ENCODE data around the gene ELL2. TPM values are rescaled to one million over a fixed set of nuclear protein-coding genes. Genes with fewer than 3 reads are reported as not detected.

ELL2 gene
- total RNA-seq, 1 donor from 2014 or later: 4.6 TPM

GRCh38 chr5:95843733-95844223 is 117.9 kb downstream of the ELL2 start:
- peaks cover 3% of the 10 kb centered on the region for H3K9me3 Mint-ChIP-seq
- no peaks in the 10 kb centered on the region for H3K27me3 Mint-ChIP-seq (ENCODE audit: low read depth)
- H3K4me3 Mint-ChIP-seq: no peak overlapping the region
- no peak for TF ChIP-seq CTCF (conservative IDR thresholded peaks at IDR 0.05)
- no peaks in the 10 kb centered on the region for H3K36me3 Mint-ChIP-seq (ENCODE audit: low read depth)
- no peak overlapping the region for H3K27ac Mint-ChIP-seq (ENCODE audit: unreplicated experiment)
- DNase-seq (ENCODE audit: low read depth, low spot score): no peak
- no peaks in the 10 kb centered on the region for H3K4me1 Mint-ChIP-seq

DNA sequence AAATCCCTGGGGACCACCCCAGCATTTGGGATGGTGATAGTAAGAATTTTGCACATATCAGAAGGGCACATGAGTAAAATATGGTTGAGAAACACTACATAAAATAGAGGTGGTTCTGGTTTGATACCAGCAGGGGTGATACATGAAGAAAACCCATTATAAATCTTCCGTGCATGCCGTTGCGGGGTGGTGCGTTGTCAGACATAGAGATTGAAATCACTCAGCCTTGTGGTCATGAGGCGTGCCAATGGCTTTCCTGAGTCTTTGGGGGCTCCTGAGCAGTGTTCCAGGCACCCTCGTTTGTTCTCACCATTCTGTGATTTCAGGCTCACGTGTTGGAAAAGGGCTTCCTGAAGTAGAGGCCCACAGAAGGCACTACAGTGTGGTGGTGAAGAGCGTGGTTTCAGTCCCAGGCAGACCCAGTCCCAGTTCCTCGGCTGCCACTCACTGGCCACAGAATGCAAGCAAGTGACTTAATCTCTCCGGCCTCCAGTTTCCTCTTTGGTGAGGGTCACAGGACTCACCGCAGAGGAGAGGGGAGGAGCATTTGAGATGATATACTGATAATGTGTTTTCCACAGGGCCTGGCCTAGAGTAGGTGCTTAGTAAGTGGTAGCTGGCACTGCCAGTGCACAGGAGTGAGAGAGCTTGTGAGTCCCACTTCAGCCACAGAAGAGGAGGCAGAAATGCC is 118.7 kb downstream of the ELL2 start:
- Mint-ChIP-seq H3K27me3 (ENCODE audit: low read depth) (no peaks in the 10 kb centered on the region), H3K4me1 (no peaks in the 10 kb centered on the region), H3K9me3 (peaks cover 3% of the 10 kb centered on the region), H3K36me3 (ENCODE audit: low read depth) (no peaks in the 10 kb centered on the region), H3K4me3 (no peak overlapping the region), H3K27ac (ENCODE audit: unreplicated experiment) (no peak overlapping the region)
- DNase-seq (ENCODE audit: low read depth, low spot score): no peak
- TF ChIP-seq CTCF (conservative IDR thresholded peaks at IDR 0.05): no peak

DNA sequence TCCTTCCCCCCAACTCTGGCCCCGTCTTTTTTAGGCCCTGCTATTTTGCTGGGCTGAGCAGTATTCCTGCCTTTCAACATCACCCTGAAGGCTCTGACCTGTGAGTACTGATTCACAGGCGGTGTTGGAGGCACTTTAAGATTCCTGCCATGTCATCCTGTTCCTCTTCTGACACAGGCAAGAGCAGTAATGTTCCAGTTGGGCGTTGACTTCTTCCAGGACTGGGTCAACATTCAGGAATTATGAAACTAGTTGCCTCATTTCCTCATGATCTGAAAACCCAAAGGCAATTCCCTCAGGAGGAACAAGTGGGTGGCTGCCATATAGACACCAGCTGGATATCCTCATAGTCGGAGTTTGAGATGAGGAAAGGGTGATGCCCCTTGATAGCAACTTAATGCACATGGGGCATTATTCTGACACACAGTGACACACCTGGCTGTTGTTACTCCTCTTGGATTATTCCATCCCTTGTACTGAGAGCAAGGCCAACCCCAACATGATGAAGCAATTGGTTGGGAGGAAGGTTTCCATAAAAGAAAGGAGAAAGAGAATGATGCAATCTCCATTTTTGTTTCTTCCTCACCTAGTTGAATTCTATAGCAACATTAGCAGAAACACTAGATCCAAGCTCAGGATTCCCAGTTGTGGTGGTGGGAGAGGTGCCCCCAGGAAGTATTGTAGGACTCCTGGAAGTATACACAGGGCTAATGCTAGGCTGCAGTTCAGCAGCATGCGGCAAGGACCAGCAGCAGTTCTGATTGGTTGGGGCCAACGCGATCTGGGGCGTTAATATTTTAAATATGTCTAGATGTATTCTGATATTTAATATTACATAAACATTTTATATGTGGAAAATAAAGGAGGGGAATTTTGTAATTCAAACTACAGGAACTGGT is 119.5 kb downstream of the ELL2 start:
- Mint-ChIP-seq H3K36me3 (ENCODE audit: low read depth) (no peaks in the 10 kb centered on the region), H3K9me3 (peaks cover 3% of the 10 kb centered on the region), H3K27me3 (ENCODE audit: low read depth) (no peaks in the 10 kb centered on the region), H3K27ac (ENCODE audit: unreplicated experiment) (no peak overlapping the region), H3K4me3 (no peak overlapping the region), H3K4me1 (no peaks in the 10 kb centered on the region)
- TF ChIP-seq CTCF (conservative IDR thresholded peaks at IDR 0.05): no peak
- no peak for DNase-seq (ENCODE audit: low read depth, low spot score)

- Mint-ChIP-seq H3K27me3 (ENCODE audit: low read depth) (no peaks in the 10 kb centered on the region), H3K9me3 (peaks cover 3% of the 10 kb centered on the region), H3K36me3 (ENCODE audit: low read depth) (no peaks in the 10 kb centered on the region), H3K4me1 (no peaks in the 10 kb centered on the region), H3K27ac (ENCODE audit: unreplicated experiment) (no peak overlapping the region), H3K4me3 (no peak overlapping the region)
- TF ChIP-seq CTCF (conservative IDR thresholded peaks at IDR 0.05): no peak
- DNase-seq (ENCODE audit: low read depth, low spot score): no peak
Measured at GRCh38 chr5:95840956-95841705, 120.5 kb downstream of the ELL2 start.

- no peak for TF ChIP-seq CTCF (conservative IDR thresholded peaks at IDR 0.05)
Measured at GRCh38 chr5:95839658-95840057, 122.0 kb downstream of the ELL2 start.

More at GRCh38 chr5:95839658-95840057, 122.0 kb downstream of the ELL2 start:
- H3K4me1 Mint-ChIP-seq: peaks cover 4% of the 10 kb centered on the region
- no peaks in the 10 kb centered on the region for H3K36me3 Mint-ChIP-seq (ENCODE audit: low read depth)
- H3K27me3 Mint-ChIP-seq (ENCODE audit: low read depth): no peaks in the 10 kb centered on the region
- no peak overlapping the region for H3K27ac Mint-ChIP-seq (ENCODE audit: unreplicated experiment)
- peaks cover 3% of the 10 kb centered on the region for H3K9me3 Mint-ChIP-seq
- no peak for DNase-seq (ENCODE audit: low read depth, low spot score)
- no peak overlapping the region for H3K4me3 Mint-ChIP-seq

Measured in neural crest cell (in vitro differentiated cells).